ENCODE data around the gene DMBX1. TPM values are rescaled to one million over a fixed set of nuclear protein-coding genes. Genes with fewer than 3 reads are reported as not detected.

Gene DMBX1
- total and polyA plus RNA-seq, 9 of the 15 experiments (the other 6 are each of a cell fraction or from before 2014, with no cell fraction given), result 0.25 to 4.3 (median 1.0) TPM

DNA sequence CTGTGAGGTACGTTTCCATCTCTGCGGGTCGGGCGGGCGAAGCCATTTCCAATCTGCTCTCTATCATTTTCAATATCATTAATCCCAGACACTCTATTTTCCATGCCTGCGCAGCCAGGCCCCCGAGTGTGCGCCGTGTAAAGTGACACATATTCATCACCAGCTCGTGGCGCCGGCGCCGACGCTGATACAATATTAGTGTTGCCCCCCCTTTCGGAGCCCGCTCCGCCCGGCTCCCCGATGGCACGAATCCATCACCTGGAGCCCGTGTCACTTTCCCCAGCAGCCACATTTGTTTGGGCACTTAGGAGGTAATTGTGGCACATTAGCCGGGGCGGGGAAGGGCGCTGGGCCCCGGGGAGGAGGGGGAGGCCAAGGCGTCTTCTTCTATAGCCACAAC lies 33.7 kb upstream of the DMBX1 start:
- no peaks in the 10 kb centered on the region for H4K20me1 ChIP-seq (replicated peaks; ENCODE audit: control insufficient read depth, insufficient read depth, low read length)
- 46% methylated on average over 27 of the region's 27 CpGs for WGBS (ENCODE audit: insufficient coverage, low coverage, missing lambda C conversion rate)
- H3K9ac ChIP-seq (ENCODE audit: insufficient read depth in 1 of 2, low read depth in 2 of 2, low read length in 2 of 2), result no peak overlapping the region
- FAIRE-seq (no peak), DNase-seq (ENCODE audit: extremely low read depth in 1 of 4, low spot score in 3 of 4) (no peak), ATAC-seq (no peak)
- ChIA-PET CTCF (ENCODE audit: low intra/inter-chr PET ratio) (no interaction called here), POLR2A (interaction anchor here (0.5 to 1.0 kb wide), 4 partner anchors 9 to 387 kb away, joined by 3 to 6 read pairs (median 4); no protein-coding TSS in a partner anchor)
- TF ChIP-seq, protein P1, sequence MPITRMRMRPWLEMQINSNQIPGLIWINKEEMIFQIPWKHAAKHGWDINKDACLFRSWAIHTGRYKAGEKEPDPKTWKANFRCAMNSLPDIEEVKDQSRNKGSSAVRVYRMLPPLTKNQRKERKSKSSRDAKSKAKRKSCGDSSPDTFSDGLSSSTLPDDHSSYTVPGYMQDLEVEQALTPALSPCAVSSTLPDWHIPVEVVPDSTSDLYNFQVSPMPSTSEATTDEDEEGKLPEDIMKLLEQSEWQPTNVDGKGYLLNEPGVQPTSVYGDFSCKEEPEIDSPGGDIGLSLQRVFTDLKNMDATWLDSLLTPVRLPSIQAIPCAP (CRISPR knock-in tag; IDR thresholded peaks at IDR 0.05; ENCODE audit: borderline replicate concordance), result no peak
- TF ChIP-seq, protein P2, sequence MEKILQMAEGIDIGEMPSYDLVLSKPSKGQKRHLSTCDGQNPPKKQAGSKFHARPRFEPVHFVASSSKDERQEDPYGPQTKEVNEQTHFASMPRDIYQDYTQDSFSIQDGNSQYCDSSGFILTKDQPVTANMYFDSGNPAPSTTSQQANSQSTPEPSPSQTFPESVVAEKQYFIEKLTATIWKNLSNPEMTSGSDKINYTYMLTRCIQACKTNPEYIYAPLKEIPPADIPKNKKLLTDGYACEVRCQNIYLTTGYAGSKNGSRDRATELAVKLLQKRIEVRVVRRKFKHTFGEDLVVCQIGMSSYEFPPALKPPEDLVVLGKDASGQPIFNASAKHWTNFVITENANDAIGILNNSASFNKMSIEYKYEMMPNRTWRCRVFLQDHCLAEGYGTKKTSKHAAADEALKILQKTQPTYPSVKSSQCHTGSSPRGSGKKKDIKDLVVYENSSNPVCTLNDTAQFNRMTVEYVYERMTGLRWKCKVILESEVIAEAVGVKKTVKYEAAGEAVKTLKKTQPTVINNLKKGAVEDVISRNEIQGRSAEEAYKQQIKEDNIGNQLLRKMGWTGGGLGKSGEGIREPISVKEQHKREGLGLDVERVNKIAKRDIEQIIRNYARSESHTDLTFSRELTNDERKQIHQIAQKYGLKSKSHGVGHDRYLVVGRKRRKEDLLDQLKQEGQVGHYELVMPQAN (IDR thresholded peaks at IDR 0.05; ENCODE audit: borderline replicate concordance), result no peak
- TF ChIP-seq, protein P3, sequence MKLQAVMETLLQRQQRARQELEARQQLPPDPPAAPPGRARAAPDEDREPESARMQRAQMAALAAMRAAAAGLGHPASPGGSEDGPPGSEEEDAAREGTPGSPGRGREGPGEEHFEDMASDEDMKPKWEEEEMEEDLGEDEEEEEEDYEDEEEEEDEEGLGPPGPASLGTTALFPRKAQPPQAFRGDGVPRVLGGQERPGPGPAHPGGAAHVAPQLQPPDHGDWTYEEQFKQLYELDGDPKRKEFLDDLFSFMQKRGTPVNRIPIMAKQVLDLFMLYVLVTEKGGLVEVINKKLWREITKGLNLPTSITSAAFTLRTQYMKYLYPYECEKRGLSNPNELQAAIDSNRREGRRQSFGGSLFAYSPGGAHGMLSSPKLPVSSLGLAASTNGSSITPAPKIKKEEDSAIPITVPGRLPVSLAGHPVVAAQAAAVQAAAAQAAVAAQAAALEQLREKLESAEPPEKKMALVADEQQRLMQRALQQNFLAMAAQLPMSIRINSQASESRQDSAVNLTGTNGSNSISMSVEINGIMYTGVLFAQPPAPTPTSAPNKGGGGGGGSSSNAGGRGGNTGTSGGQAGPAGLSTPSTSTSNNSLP (IDR thresholded peaks at IDR 0.05; ENCODE audit: borderline replicate concordance, low read depth, low read length), result no peak
- TF ChIP-seq, protein P4, sequence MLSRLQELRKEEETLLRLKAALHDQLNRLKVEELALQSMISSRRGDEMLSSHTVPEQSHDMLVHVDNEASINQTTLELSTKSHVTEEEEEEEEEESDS (CRISPR knock-in tag; IDR thresholded peaks at IDR 0.05), result no peak
- no peak for TF ChIP-seq CREM (IDR thresholded peaks at IDR 0.05; ENCODE audit: low read depth)
- TF ChIP-seq PTRF (tag; IDR thresholded peaks at IDR 0.05), result no peak
- TF ChIP-seq MBD2 (IDR thresholded peaks at IDR 0.05; ENCODE audit: borderline replicate concordance, low read depth), result no peak
- no peak for TF ChIP-seq ZBED1 (IDR thresholded peaks at IDR 0.05)
- no peak for TF ChIP-seq ZNF431 (CRISPR knock-in tag; IDR thresholded peaks at IDR 0.05)
- H3K9me3 ChIP-seq (replicated peaks; ENCODE audit: control insufficient read depth, insufficient read depth, low read depth, low read length), result no peaks in the 10 kb centered on the region
- intact Hi-C loops (cut with micrococcal nuclease), result no loop called here
- H2AFZ ChIP-seq (ENCODE audit: low read depth, low read length), result no peak overlapping the region
- BruUV-seq (replicated peaks), result no TSS peak
- no peak overlapping the region for H3K4me2 ChIP-seq (ENCODE audit: insufficient read depth, low read length)
- in situ Hi-C loops (cut with MboI), result no loop called here
- H3K27ac ChIP-seq (ENCODE audit: extremely low read depth, low read depth, low read length), result no peak overlapping the region
- H3K36me3 ChIP-seq (ENCODE audit: control insufficient read depth, insufficient read depth, low read length), result no peaks in the 10 kb centered on the region
- no peaks in the 10 kb centered on the region for H3K79me2 ChIP-seq (ENCODE audit: control insufficient read depth, insufficient read depth, low read length)
- peaks cover 2 to 42% of the 10 kb centered on the region in 2 experiments; a peak in 4 of 5 replicates for H3K27me3 ChIP-seq (ENCODE audit: control insufficient read depth in 2 of 2, insufficient read depth in 2 of 2, low read length in 2 of 2)
- no peaks in the 10 kb centered on the region for H3K9me1 ChIP-seq (ENCODE audit: control insufficient read depth, insufficient read depth, low read length)
- H3K4me3 ChIP-seq, result no peak overlapping the region
- peaks cover 2 to 18% of the 10 kb centered on the region in 2 experiments; a peak in 4 of 5 replicates for H3K4me1 ChIP-seq (replicated peaks in 1 of 2; ENCODE audit: control insufficient read depth in 2 of 2, insufficient read depth in 2 of 2, low read length in 2 of 2)
